HG03066 (cell line): Measurements from ENCODE around the gene PELO.
"Not testable (repeated sequence)": the region's sequence is repeated elsewhere in the genome, so short reads cannot be mapped to it uniquely, and the experiment has no call there.

Experiments
- ATAC-seq: cut with Tn5 transposase; IDR thresholded peaks from one replicate; pipeline ENCODE4 v1.9.1; 2021; ENCODE audit warnings: low read depth; ENCODE audit not compliant: unreplicated experiment

Gene PELO, protein sequence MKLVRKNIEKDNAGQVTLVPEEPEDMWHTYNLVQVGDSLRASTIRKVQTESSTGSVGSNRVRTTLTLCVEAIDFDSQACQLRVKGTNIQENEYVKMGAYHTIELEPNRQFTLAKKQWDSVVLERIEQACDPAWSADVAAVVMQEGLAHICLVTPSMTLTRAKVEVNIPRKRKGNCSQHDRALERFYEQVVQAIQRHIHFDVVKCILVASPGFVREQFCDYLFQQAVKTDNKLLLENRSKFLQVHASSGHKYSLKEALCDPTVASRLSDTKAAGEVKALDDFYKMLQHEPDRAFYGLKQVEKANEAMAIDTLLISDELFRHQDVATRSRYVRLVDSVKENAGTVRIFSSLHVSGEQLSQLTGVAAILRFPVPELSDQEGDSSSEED

DNA sequence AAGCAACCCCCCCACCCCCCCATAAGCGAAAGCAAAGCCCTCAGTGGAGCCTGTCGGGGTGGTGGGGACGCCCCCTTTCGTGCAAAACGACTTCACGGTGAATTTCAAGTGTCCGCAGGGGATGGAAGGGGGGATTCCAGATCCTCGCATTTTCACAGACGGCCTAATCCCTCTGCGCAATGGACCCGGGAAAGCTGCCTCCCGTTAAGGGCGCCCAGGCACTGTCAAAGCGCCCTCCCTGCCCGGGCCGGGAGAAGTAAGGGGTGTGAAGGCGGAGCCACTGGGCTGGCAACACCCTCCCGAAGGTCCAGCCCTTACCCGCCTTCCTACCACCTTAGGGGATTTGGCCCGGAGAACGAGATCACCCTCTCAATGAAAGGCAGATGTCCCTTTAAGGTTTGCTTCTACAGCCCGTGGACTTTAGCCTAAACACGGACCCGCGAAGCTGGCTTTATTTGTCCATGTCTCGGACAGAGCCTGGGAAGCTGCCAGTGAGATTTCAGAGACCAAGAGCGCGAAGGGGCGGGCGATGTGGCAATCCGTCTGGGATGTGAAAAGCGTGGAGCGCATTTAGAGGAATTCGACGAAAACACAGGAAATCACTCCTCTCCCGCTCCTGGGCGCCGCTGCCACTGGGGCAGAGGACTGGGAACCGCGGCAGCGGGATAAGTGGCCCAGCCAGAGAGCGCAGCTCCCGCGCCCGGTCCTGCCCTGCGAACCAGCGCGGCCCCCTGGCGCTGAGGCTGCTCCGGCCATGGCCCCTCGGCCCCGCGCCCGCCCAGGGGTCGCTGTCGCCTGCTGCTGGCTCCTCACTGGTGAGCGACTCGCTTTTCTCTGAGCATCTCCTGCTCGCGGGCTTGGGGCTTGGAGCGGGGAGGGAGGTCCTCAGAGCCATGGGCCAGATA is at the start of gene PELO, which contains the start of gene ITGA1:
TSS of gene PELO (plus strand) at position 317 of the 905 bp plus-strand sequence. CDS start 12,479 bp downstream, outside the sequence.
TSS of gene ITGA1 (plus strand) at position 317 of the 905 bp plus-strand sequence. CDS start at position 755, 438 bp downstream.
- peak; percentile 79 for ATAC-seq

DNA sequence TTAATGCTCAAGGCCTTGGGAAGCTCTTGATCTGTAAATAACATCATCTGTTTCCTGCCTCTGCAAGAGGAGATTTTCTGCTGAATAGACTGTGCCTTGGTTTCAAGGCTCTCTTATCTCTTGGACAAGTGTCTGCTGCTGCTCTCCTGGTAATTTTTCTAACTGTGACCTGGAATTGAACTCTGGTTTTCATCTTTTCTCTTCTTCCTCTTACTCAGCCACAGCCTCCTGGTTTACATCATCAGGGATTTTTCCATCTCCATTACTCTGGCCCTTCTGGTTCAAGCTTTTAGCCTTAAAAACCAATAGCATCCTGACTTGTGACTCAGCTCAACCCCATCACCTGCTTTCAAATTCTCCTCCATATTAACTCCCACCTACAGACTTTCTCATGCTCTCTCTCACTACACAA is 49.6 kb upstream of the PELO start:
- peak; percentile 65 for ATAC-seq

DNA sequence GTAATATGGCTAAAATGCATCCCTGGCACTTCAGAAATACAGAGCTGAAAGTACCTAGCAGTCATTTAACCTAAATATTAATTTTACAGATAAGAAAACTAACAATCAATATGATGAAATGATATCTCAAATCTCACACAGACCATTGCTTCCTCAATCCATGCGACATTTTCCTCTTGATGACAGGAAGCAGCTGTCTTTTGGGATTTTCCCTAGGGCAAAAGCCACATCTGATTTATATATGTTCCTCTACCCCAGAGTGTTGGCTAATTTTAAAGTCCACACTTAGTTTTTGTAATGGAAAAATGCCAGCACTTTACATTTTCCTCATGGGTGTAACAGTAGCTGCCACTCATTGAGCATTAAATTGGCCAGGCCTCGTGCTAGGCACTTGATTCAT is 47.7 kb upstream of the PELO start:
- no peak for ATAC-seq

DNA sequence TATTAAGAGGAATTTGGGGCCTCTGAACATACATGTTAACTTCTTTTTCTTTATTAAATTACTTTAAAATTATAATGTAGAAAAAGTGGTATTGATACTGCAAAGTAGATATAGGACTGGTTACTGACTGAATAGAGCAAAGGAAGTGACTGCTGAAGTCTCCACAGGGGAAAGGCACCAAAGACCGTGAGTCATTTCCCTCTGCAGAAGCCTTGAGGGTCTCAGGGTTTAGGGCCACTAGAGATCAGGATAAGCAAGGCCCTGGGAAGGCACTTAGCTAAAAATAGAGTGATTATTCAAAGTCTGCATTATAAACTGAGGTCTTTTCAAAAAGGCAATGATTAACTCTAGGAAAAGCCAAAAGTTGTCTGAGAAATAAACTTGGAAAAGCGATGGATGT is 44.7 kb upstream of the PELO start:
- ATAC-seq, result no peak

DNA sequence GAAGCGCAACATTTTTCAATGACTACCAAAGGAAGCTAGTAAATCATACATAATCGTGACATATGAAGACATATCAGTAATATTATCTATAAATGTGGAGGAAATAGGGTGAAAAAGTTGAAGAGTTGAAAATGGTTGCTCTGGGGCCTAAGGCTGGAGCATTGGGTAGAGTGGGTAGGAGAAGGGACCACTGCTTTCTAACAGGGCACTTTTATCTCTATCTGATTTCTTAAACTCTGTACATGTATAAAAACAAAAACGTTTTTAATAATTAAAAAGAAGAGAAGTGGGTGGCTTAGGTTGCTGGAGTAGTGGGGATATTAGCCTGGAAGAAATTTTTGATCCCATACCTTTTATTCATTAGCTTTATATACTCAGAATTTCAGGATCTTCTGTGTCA is 44.2 kb upstream of the PELO start:
- ATAC-seq, result no peak

DNA sequence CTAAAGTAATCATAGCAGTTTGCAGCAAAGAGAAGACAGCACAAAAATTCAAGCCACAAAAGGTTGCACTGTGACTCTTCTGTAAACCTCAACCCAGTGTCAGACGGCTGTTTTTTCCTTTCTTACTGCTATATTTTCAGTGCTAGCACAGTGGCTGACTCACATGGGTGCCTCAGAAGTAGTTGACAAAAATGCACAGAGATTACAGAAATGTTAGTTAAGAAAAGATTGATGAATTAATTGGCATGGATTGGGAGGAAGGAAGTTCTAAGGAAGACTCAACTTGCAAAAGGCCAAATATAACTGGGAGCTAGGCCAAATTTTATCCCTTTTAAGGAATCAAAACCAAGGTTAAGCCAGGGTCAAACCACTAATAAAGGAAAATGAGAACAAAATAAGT is 43.7 kb upstream of the PELO start:
- ATAC-seq, result peak; percentile 69

DNA sequence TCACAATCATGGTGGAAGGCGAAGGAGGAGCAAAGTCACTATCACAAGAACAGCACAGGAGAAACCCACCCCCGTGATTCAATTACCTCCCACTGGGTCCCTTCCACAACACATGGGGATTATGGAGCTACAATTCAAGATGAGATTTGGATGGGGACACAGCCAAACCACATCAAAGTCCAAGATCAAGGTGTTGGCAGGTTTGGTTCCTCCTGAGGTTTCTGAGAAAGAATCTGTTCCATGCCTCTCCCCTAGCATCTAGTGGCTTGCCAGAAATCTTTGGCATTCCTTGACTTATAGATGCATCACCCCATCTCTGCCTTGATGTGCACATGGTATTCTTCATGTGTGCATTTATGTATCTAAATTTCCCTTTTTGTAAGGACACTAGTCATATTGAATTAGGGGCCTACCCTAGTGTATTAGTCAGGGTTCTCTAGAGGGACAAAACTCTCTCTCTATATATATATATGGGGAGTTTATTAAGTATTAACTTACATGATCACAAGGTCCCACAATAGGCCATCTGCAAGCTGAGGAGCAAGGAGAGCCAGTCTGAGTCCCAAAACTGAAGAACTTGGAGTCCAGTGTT is 42.8 kb upstream of the PELO start:
- not testable (repeated sequence) for ATAC-seq

DNA sequence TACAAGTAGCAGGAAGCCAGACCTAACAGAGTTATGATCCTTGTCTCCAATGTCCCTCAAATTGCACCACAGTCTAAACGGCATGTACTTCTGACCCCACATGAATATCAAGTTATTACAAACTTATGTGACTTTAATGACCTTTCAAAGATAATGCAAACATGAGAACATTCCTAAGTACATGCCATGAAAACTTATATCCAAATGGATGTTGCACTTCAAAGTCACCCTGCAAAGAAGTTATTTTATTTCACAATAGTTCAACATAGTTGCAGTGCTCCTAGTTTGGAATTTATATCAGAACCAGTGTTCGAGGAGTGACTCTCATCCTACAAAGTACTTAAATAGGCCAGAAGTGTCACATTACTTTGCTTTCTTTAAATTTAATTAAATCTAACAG is 41.2 kb upstream of the PELO start:
- no peak for ATAC-seq

DNA sequence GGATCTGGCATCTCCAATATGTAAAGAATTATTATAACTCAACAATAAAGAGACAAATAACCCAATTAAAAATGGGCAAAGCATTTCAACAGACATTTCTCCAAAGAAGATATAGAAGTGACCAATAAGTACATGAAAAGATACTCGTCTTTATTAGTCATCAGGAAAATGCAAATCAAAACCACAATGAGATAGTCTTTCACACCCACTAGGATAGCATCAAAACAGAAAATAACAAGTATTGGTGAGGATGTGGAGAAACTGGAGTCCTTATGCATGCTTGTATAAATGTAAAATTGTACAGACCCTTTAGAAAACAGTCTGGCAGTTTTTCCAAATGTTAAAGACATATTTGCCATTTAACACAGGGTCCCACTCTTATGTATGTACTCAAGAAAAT is 39.1 kb upstream of the PELO start:
- no peak for ATAC-seq

DNA sequence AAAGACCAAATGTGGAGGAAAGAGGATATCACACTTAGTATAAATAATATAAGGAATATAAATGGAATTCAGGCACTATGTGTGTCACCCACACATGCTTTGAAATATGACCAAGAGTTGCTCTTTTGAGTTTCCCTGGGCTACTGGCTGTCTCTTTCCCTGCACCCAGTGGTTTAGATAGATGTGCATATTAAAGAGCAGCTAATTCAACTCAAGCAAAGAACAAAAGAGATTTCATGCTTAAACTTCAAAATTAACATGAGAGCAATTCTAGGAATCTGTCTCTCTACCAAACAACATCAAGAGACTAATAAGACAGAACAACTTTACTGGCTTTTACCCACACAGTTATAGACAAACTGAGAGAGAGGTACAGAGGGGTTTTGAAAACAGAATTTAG is 38.0 kb upstream of the PELO start:
- no peak for ATAC-seq

DNA sequence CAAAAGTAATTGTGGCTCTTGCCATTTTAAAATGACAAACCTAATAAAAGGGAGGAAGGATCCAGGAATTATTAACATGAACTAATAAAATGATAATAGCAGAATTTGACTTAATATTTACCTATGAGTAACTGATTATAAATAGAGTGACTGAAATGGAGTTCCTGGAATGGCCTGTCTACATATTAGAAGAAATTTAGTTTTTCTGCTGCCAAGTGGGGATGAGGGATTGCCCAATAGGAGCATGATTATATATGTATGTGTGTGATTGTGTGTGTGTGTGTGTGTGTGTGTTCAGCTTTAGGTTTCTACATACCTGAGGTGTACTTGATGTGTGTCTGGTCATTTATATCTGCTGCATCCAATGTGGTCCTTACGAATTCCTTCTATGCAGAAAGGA is 36.6 kb upstream of the PELO start:
- no peak for ATAC-seq

DNA sequence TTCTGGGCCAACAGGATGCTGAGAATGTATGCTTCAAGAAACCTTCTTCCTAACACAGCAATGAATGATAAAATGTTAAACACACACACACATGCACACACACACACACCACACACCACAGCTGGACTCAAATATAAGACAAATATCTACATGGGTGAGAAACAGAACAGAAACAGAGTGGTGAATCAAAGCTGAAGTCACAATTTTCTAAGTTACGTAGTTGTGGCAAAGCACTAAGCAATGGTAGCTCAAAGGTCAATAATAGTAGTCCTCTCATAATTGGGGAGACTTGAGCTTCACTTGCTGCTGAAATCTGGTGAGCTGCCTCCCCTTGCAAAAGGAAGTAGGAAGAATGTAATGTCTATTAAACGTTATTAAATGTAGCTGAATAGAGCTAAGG is 33.7 kb upstream of the PELO start:
- no peak for ATAC-seq

DNA sequence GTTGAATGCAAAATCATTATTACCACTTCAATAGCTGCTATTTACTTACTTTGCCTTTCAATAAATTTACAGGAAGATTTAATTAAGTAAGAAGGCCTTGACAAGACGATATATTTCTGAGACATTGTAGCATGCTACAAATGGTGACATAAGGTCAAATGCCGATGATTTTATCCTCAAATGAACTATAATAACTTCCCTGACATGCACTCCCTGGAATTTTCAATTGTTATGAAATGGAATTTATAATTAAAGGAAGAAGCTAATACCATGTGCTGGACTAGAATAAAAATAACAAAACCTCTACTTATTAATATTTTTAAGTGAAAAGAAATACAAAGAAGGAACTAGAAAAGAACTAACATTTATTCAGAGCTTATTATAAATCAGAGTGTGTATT is 30.2 kb upstream of the PELO start:
- ATAC-seq, result no peak

DNA sequence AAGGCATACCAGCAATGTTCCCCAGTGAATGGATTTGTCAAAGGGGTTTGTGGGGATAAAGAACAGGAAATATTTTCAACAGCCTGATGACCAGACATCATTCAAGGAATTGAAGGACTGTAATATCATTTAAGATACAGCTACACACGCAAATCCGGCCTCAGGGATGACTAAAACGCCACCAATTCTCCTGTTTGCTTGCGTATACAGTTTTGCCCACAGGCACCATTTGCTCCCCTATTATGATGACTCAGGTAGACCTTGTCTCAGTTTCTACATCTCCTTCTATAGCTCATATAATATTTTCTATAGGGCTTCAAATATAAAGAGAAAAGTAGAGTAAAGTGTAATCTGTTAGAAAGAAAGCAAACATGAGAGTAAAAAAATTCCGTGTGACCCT is 29.7 kb upstream of the PELO start:
- ATAC-seq, result no peak

DNA sequence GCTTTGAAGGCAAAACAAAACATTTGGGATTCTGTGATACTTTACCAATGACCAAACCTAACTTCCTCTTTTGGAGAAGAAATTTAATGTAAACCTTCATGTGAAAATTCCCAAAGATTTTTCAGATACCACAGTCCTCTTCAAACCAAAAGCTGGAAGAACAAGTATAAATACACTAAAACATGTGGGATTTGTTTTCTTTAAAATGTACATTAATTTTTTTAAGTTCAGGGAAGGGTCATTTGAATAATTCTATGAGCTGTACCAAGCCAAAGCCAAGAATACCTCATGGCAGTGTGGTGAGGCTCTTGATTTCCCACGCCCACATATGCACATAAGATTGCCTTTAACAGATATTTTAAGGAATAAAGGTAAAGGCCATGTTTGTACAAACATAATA is 28.4 kb upstream of the PELO start:
- no peak for ATAC-seq

DNA sequence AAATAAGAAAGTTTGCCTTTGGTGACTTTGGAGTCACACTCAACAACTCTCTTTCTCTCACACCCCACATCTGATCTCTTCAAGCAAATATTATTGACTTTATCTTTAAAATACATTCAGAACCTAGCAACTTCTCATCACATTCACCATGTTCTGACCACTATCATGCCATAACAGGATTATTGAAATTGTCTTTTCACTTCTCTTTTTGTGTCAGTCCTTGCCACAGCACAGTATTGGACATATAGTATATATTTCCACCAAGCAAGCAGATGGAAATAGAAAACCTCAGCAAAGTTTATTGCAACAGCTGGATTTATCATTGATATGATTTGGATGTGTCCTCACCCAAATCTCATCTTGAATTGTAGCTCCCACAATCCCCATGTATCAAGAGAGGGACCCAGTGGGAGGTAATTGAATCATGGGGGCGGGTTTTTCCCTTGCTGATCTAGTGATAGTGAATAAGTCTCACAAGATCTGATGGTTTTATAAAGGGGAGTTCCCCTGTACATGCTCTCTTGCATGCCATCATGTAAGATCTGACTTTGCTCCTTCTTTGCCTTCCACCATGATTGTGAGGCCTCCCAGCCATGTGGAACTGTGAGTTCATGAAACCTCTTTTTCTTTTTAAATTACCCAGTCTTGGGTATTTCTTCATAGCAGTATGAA is 26.9 kb upstream of the PELO start:
- ATAC-seq, result peak; percentile 44

DNA sequence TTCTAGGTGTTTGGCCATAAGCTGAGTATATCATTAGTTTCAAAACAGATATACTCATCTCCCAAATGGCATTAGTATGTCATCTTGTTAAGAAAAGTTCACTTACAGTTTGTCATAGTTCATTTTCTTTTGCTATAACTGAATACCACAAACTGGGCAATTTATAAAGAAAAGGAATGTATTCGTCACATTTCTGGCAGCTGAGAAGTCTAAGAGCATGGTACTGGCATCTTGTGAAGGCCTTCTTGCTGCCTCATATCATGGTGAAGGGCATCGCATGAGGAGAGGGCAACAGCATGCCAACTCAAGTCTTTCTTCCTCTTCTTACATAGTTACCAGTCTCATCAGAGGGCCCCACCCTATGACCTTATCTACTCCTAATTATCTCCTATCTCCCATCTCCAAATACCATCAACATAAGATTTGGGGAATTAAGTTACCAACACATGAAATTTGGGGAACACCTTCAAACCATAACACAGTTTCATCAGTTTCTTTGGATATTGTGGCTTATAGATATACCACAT is 20.4 kb upstream of the PELO start:
- no peak for ATAC-seq

DNA sequence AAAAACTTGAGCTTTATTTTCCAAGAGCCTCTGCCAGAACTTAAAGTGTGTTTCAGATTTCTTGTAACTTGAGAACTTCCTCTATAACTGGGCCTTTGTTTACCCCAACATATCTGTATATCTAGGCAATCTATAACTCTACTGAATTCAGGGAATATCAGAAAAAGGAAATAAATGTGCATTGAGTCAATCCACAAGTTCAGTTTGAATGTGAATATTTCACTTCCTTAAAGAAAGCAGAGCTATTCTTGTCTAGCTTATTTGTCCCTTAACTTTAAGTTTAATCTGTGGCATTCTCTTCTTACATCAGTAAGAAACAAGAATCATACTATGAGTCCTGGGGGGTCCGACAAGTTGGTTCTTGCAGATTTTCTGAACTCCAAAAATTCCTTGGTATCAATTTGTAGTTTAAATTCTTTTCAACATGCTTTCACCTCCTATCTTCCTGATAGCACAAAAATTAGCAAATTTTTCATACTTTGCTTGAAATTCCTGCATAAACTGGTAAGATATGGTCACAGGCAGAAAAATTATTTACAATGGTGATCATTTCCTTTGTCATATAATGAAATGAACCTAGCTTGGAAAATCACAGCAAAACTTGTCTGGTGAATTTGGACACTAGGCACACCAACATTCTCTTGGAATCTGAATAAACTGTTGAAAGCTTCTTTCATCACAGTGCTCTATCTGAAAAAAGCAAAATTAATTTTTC is 19.8 kb upstream of the PELO start:
- ATAC-seq, result no peak

DNA sequence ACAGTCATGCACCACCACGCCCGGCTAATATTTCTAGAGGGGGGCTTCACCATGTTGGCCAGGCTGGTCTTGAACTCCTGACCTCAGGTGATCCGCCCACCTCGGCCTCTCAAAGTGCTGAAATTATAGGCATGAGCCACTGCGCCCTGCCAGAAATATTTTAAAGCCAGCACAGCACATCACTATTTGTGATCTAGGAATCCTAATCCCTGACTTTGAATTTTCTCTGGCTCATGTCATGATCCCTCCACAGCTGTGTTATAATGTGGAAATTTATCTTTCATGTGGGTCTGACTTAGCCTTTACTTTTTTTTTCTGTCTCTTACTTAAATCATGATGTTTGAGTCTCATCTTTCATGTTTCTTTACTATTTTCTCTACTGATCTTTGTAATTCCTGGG is 18.7 kb upstream of the PELO start:
- no peak for ATAC-seq
